Limb (tissue), 2 donors: Measurements from ENCODE around the gene VPS37B.
A peak's percentile ranks its signal among the peaks of the same experiment; 100 is the strongest.

Experiments
- DNase-seq, 2 donors: peaks; one replicate each; pipeline ENCODE4 v3.0.0-alpha.2; 2016; ENCODE audit errors: extremely low spot score in 2 of 2

VPS37B gene

GRCh38 chr12:122866379-122866778 lies 29.5 kb downstream of the VPS37B start:
- peak in 1 of 2 donors; percentile 23 for DNase-seq

DNA sequence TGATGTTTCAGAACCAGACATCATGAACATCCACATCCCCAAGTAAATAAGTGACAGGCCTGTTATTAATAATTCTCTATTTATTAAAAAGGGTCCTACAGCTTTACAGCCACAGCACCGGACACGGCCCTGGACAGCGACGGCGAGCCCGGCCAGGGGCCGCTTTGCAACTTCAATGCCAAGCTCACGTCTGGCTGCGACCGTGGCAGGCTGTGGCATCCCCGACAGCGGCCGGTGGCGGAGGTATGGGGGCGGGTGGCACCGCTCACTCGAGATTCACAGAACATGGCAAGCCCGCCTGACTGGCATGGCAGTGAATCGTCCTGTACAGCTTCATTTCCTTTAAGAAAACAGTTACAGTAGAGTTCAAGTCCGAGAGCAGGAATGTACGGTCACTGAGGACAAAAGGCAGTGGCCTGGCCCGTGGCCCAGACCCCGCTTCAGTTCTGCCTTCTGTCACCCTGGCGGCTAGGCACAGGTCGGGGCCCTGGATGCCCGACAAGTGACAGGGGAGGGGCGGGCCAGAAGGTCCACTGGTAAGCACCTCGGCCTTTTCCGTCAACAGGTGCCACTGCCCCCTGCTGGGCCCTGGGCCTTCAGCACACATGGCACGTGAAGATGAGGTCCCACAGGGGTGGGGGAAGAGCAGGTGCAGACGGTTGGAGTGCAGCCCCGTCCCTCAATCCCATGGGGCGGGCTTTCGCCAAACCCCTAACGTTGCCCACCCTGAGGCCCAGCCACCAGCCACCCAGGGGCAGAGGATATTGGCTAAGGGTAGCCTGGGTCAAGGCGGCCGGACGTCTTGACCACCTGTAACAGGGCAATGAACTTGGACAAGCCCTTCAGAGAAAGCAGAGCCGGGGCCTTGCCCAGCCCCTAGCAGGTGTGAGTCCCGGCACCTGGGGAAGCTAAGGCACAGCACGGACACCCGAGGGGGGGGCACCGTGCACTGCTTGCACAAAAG lies 30.4 kb downstream of the VPS37B start:
- peak in 1 of 2 donors; percentile 49 for DNase-seq

DNA sequence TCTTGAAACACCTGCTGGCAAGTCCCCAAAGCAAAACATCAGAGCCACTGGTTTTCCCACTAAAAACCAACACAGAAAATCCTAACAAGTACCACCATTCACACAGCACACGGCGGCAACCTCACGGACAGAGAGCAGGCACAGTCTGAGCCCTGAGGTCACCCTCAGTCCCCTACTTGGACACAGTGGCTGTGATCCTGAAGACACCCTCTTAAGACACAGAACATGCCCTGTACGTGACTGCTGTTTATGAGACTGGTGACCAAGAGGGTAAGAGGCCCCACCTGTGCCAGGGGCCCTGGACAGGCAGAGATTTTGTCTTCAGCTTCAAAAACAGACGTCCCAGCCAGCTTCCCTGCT lies 31.1 kb downstream of the VPS37B start:
- no peak for DNase-seq

GRCh38 chr12:122862872-122863701 lies 32.8 kb downstream of the VPS37B start:
- no peak for DNase-seq

DNA sequence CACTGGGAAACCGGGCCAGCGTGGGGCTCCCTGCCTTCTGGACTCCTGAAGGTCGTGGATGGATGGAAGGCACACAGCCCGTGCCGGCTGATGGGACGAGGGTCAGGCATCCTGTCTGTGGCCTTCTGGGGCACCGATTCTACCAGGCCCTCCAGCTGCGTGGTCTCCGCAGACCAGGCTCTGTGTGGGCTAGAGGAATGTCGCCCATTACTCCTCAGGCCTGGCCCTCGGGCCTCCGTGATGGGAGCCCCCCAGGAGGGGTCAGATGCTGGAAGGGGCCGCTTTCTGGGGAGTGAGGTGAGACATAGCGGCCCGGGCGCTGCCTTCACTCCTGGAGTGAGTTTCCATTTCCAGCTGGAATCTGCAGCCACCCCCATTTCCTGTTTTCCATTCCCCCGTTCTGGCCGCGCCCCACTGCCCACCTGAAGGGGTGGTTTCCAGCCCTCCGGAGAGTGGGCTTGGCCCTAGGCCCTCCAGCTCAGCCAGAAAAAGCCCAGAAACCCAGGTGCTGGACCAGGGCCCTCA lies 33.8 kb downstream of the VPS37B start:
- peak in 1 of 2 donors; percentile 50 for DNase-seq

DNA sequence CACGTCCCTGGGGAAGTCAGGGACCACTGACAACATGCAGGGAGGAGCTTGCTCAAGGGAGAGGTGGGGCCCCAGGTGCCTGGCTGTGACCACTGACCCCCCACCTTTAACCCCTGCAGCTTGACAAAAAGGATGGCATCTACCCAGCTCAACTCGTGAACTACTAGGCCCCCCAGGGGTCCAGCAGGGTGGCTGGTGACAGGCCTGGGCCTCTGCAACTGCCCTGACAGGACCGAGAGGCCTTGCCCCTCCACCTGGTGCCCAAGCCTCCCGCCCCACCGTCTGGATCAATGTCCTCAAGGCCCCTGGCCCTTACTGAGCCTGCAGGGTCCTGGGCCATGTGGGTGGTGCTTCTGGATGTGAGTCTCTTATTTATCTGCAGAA lies 34.3 kb downstream of the VPS37B start:
- DNase-seq = no peak

DNA sequence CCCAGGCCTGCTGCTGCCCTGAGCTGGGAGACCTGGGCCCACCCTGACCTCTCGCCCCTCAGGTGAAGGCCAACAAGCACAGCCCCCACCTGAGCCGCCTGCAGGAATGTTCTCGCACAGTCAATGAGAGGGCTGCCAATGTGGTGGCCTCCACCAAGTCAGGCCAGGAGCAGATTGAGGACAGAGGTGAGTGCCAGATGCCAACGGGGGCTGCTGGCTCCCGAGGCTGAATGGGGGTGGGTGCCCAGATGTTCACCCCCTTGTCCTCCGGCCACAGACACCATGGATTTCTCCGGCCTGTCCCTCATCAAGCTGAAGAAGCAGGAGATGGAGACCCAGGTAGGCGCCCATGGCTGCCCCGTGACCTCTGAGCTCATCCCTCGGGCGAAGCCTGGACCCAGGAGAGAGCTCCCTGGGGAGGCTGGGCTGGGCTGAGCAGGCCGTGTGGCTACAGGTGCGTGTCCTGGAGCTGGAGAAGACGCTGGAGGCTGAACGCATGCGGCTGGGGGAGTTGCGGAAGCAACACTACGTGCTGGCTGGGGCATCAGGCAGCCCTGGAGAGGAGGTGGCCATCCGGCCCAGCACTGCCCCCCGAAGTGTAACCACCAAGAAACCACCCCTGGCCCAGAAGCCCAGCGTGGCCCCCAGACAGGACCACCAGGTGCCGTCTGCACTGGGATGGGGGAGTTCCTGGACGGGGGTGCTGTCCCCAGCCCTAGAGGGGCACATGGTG lies 34.9 kb downstream of the VPS37B start:
- DNase-seq = peak in 1 of 2 donors; percentile 42

DNA sequence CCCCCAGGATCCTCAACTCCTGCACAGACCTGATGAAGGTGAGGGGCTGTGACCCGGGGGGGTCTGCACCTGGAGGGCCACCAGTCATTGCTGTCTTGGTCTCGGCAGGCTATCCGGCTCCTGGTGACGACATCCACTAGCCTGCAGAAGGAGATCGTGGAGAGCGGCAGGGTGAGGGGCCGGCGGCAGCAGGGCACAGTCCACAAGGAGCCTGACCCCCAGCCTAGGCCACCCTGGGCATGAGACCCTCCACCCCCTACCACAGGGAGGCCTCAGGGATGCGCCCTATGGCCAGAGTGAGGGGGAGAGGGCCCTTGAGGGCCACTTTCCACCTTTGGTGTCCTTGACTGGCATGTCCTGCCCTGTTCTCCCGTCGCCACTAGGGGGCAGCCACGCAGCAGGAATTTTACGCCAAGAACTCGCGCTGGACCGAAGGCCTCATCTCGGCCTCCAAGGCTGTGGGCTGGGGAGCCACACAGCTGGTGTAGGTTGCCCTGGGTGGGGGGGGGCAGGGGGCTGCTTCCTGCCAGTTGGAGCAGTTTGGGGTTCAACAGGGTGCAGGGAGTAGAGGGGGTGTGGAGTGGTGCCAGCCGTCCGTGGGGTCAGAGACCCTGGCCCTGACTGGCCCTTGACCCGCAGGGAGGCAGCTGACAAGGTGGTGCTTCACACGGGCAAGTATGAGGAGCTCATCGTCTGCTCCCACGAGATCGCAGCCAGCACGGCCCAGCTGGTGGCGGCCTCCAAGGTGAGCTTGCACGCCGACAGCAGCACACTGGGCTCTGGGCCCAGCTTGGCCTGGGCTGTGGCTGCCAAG lies 35.7 kb downstream of the VPS37B start:
- DNase-seq = peak; percentile 80 to 92

DNA sequence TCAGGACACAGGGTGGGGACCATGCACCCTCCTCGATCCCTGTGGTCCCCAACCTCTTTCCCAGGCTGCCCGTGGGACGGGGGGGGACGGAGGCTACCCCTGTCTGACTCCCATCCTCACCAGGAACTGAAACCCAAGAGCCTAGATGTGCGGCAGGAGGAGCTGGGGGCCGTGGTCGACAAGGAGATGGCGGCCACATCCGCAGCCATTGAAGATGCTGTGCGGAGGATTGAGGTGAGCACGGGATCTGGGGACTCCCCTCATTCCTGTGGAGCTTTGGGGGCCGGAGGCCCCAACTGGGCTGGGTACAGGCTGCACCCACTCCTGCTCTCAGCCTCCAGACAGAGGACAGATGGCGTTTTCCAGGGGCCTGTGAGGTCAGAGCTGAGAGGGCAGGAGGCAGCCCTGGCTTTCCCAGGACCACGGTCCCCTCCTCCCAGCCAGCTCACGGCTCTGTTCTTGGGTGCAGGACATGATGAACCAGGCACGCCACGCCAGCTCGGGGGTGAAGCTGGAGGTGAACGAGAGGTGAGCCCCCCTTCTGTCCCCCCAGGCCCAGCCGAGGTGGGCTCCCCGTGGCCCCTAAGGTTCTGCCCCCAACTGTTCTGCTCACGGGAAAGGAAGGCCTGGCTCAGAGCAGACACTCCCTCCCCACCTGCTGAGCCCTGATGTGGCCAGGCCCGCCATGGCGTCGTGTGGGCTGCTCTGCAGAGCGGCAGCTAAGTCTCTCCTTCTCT lies 36.5 kb downstream of the VPS37B start:
- DNase-seq = peak in 1 of 2 donors; percentile 34

DNA sequence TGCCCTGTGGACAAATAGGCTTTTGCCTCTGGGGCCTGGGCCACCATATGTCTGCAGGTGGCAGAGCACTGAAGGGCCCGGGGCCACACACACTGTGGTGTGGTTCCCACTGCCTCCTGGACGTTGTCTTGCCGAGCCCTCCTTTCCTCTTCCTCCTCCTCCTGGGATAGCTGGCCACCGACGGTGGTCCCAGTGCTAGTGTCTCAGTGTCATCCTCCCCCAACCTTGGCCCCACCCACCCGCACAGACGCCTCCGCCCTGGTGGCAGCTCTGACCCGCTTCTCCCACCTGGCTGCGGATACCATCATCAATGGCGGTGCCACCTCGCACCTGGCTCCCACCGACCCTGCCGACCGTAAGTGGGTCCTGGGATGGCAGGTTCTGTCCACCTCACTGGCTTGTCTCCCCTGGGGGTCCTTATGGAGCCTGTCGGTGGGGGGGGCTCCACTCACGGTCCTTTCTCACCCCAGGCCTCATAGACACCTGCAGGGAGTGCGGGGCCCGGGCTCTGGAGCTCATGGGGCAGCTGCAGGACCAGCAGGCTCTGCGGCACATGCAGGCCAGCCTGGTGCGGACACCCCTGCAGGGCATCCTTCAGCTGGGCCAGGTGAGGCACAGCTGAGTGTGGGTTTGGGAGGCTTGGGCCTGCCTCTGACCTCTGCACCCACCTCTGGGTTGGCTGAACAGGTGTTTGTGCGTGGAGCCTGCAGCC lies 37.2 kb downstream of the VPS37B start:
- DNase-seq = no peak

- DNase-seq = no peak
Observed at GRCh38 chr12:122858171-122858570, 37.8 kb downstream of the VPS37B start.

DNA sequence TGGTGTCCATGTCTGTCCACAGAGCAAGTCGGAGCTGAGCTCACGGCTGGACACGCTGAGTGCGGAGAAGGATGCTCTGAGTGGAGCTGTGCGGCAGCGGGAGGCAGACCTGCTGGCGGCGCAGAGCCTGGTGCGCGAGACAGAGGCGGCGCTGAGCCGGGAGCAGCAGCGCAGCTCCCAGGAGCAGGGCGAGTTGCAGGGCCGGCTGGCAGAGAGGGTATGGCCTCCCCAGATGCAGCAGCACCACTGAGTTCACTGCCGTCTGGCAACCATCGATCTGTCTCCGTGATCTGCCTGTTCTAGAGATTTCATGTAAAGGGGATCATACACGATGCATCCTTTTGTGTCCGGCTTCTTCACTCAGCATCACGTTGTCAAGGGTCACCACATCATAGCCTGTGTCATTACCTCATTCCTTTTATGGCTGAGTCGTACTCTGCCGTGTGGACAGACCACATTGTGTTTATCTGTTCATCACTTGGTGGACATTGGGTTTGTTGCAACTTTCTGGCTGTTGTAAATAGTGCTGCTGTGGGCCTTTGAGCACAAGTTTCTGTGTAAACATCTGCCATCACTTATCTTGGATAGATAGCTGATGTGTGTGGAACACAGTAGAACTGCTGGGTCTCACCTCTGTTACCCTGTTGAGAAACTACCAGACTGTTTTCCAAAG lies 38.8 kb downstream of the VPS37B start:
- DNase-seq = no peak

DNA sequence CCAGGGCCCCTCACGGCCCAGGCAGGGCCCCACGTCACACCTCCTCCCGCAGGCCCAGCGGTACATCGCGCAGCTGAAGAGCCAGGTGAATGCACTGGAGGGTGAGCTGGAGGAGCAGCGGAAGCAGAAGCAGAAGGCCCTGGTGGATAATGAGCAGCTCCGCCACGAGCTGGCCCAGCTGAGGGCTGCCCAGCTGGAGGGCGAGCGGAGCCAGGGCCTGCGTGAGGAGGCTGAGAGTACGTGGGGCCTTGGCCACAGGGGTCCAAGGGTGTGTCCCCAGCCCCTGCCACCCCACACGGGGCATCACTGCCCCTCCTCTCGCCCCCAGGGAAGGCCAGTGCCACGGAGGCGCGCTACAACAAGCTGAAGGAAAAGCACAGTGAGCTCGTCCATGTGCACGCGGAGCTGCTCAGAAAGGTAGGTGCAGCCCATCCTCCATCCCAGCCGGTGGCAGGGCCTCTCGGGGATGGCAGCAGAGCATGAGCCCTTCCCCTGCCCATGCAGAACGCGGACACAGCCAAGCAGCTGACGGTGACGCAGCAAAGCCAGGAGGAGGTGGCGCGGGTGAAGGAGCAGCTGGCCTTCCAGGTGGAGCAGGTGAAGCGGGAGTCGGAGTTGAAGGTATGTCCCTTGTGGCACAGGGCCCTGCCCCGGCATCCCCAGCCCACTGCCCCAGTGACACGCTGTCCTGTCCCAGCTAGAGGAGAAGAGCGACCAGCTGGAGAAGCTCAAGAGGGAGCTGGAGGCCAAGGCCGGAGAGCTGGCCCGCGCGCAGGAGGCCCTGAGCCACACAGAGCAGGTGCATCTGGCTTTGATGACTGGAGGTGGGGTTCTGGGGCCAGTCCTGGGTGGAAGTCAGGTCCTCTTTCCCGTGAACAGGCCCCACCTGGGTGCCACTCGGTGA lies 39.7 kb downstream of the VPS37B start:
- no peak for DNase-seq

DNA sequence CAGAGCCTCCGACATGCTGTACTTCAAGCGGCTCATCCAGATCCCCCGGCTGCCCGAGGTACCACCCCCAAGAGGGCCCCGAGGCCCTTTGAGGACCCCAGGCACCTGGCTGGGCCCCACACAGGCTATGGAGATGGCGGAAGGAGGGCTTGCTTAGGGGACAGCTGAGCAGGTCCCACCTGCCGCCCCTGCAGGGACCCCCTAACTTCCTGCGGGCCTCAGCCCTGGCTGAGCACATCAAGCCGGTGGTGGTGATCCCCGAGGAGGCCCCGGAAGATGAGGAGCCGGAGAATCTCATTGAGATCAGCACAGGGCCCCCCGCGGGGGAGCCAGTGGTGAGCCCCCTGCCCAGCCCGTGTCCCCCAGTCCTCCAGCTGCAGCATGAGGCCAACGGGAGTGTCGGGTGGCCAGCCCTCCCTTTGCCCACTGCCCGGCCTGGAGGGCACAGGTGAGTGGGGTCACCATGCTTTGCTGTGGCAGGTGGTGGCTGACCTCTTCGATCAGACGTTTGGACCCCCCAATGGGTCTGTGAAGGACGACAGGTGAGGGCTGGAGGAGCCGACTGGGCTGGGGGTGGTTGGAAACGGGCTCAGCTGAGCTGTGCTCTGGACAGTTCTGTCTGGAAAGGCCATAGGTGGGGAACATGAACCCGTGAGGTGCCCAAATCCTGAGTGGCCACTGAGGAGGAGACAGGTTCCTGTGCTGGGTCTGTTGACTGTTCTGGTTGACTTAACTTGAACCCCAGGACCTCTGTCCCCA lies 40.7 kb downstream of the VPS37B start:
- peak in 1 of 2 donors; percentile 29 for DNase-seq

- no peak for DNase-seq
Observed at GRCh38 chr12:122854554-122854953, 41.4 kb downstream of the VPS37B start.

- no peak for DNase-seq
Observed at GRCh38 chr12:122853582-122854245, 42.2 kb downstream of the VPS37B start.
